Activated CD8-positive, alpha-beta memory T cell treated with anti-CD3 and anti-CD28 coated beads for 36 hours (primary cell): ENCODE data around the gene MTG2. TPM values are rescaled to one million over a fixed set of nuclear protein-coding genes. Genes with fewer than 3 reads are reported as not detected.

Experiments used
- CTCF ChIA-PET: fragments of 350-600 bp; sonication (Branson Sonifier 250); formaldehyde crosslinking; loops from one replicate; lab custom pipeline; 2021; ENCODE audit warnings: antibody characterized with exemption; lab: Charles Lee
- POLR2A ChIA-PET: fragments of 350-600 bp; sonication (Branson Sonifier 250); formaldehyde crosslinking; loops from one replicate; lab custom pipeline; 2021; ENCODE audit warnings: antibody characterized with exemption; lab: Charles Lee
- total RNA-seq, 2 experiments: library from RNA; stranded (reverse); gene quantifications; one replicate each; pipeline ENCODE4 v1.2.3, GENCODE V29; 2021

The MTG2 gene
- total RNA-seq, 2 experiments from 2014 or later, result 45.0 to 45.8 TPM

- CTCF ChIA-PET, result no interaction called here
- POLR2A ChIA-PET, result no interaction called here
Measured at GRCh38 chr20:62224113-62224855, 41.5 kb downstream of the MTG2 start.

GRCh38 chr20:62225026-62225425, 42.2 kb downstream of the MTG2 start:
- ChIA-PET POLR2A (no interaction called here), CTCF (no interaction called here)

- POLR2A ChIA-PET, result no interaction called here
- CTCF ChIA-PET, result no interaction called here
Measured at GRCh38 chr20:62225820-62226635, 43.2 kb downstream of the MTG2 start.

GRCh38 chr20:62226707-62227590, 44.1 kb downstream of the MTG2 start:
- ChIA-PET CTCF (no interaction called here), POLR2A (no interaction called here)

- ChIA-PET CTCF (no interaction called here), POLR2A (no interaction called here)
Measured at GRCh38 chr20:62227591-62227976, 44.8 kb downstream of the MTG2 start.

GRCh38 chr20:62227977-62228958, 45.4 kb downstream of the MTG2 start:
- POLR2A ChIA-PET, result no interaction called here

GRCh38 chr20:62228982-62229545, 46.2 kb downstream of the MTG2 start:
- POLR2A ChIA-PET, result no interaction called here
- CTCF ChIA-PET, result no interaction called here

More at GRCh38 chr20:62227977-62228958, 45.4 kb downstream of the MTG2 start:
- CTCF ChIA-PET, result no interaction called here

GRCh38 chr20:62229667-62230066, 46.8 kb downstream of the MTG2 start:
- CTCF ChIA-PET, result no interaction called here
- POLR2A ChIA-PET, result no interaction called here

- ChIA-PET POLR2A (no interaction called here), CTCF (no interaction called here)
Measured at GRCh38 chr20:62230276-62230675, 47.4 kb downstream of the MTG2 start.

- ChIA-PET CTCF (no interaction called here), POLR2A (no interaction called here)
Measured at GRCh38 chr20:62230696-62231095, 47.9 kb downstream of the MTG2 start.

GRCh38 chr20:62231292-62231691, 48.5 kb downstream of the MTG2 start:
- ChIA-PET CTCF (no interaction called here), POLR2A (no interaction called here)

- ChIA-PET CTCF (no interaction called here), POLR2A (no interaction called here)
Measured at GRCh38 chr20:62232194-62232593, 49.4 kb downstream of the MTG2 start.

GRCh38 chr20:62232770-62233645, 50.2 kb downstream of the MTG2 start:
- CTCF ChIA-PET, result no interaction called here
- POLR2A ChIA-PET, result no interaction called here

- POLR2A ChIA-PET, result no interaction called here
- CTCF ChIA-PET, result no interaction called here
Measured at GRCh38 chr20:62233684-62234083, 50.9 kb downstream of the MTG2 start.

GRCh38 chr20:62234339-62234738, 51.5 kb downstream of the MTG2 start:
- ChIA-PET POLR2A (no interaction called here), CTCF (no interaction called here)

GRCh38 chr20:62235001-62235776, 52.4 kb downstream of the MTG2 start:
- POLR2A ChIA-PET, result no interaction called here
- CTCF ChIA-PET, result no interaction called here

GRCh38 chr20:62235777-62236157, 52.9 kb downstream of the MTG2 start:
- ChIA-PET CTCF (no interaction called here), POLR2A (no interaction called here)
